Chondrocyte (in vitro differentiated cells): ENCODE results near the gene IL18. TPM values are rescaled to one million over a fixed set of nuclear protein-coding genes. Genes with fewer than 3 reads are reported as not detected.

Experiments
- DNase-seq: peaks from one replicate; pipeline ENCODE4 v3.0.0; 2021; ENCODE audit warnings: mixed read lengths, low spot score
- H3K27ac Mint-ChIP-seq: one replicate; pipeline ENCODE4 v1.8.0; 2021; ENCODE audit warnings: mild to moderate bottlenecking, moderate library complexity, mixed read lengths; ENCODE audit not compliant: unreplicated experiment
- H3K27me3 Mint-ChIP-seq: 2 replicates; pipeline ENCODE4 v1.8.0; 2021; ENCODE audit warnings: low read depth, mixed read lengths
- H3K36me3 Mint-ChIP-seq: 2 replicates; pipeline ENCODE4 v1.8.0; 2021; ENCODE audit warnings: low read depth, mixed read lengths
- H3K4me1 Mint-ChIP-seq: 2 replicates; pipeline ENCODE4 v1.8.0; 2021; ENCODE audit warnings: low read depth, mild to moderate bottlenecking, mixed read lengths
- H3K4me3 Mint-ChIP-seq: one replicate; pipeline ENCODE4 v1.8.0; 2021; ENCODE audit warnings: mild to moderate bottlenecking, moderate library complexity, mixed read lengths; ENCODE audit not compliant: unreplicated experiment
- H3K9me3 Mint-ChIP-seq: 2 replicates; pipeline ENCODE4 v1.8.0; 2021; ENCODE audit warnings: low read depth, mixed read lengths
- CTCF ChIP-seq: fragments of 200-600 bp; sonication (generic); IDR thresholded peaks from 2 replicates; pipeline ENCODE4 v1.5.0; 2021; ENCODE audit warnings: antibody characterized with exemption, mild to moderate bottlenecking, moderate library complexity
- total RNA-seq: library from RNA; stranded (reverse); gene quantifications from 3 replicates; pipeline ENCODE4 v1.2.1, GENCODE V29; 2021

The IL18 gene
- total RNA-seq, 1 donor from 2014 or later = 0.80 TPM

- no peaks in the 10 kb centered on the region for H3K36me3 Mint-ChIP-seq
- no peak for DNase-seq
- TF ChIP-seq CTCF = no peak
- no peak overlapping the region for H3K4me3 Mint-ChIP-seq
- no peaks in the 10 kb centered on the region for H3K27me3 Mint-ChIP-seq
- no peaks in the 10 kb centered on the region for H3K9me3 Mint-ChIP-seq
- H3K4me1 Mint-ChIP-seq = peaks cover 15% of the 10 kb centered on the region
- no peak overlapping the region for H3K27ac Mint-ChIP-seq
These were observed 31.2 kb downstream of the IL18 start for GRCh38 chr11:112132737-112133136.

- Mint-ChIP-seq H3K4me1 (peaks cover 15% of the 10 kb centered on the region), H3K27ac (no peak overlapping the region), H3K9me3 (no peaks in the 10 kb centered on the region), H3K36me3 (no peaks in the 10 kb centered on the region), H3K4me3 (no peak overlapping the region), H3K27me3 (no peaks in the 10 kb centered on the region)
- DNase-seq = no peak
- TF ChIP-seq CTCF = no peak
These were observed 34.2 kb downstream of the IL18 start for GRCh38 chr11:112129656-112130055.

- peak overlapping the region; percentile 53 for H3K27ac Mint-ChIP-seq
- H3K36me3 Mint-ChIP-seq = no peaks in the 10 kb centered on the region
- H3K4me1 Mint-ChIP-seq = peaks cover 15% of the 10 kb centered on the region
- no peak overlapping the region for H3K4me3 Mint-ChIP-seq
- no peak for TF ChIP-seq CTCF
- no peaks in the 10 kb centered on the region for H3K9me3 Mint-ChIP-seq
- H3K27me3 Mint-ChIP-seq = no peaks in the 10 kb centered on the region
- DNase-seq = no peak
These were observed 35.3 kb downstream of the IL18 start for GRCh38 chr11:112128483-112129121.

- no peak for DNase-seq
- Mint-ChIP-seq H3K4me1 (peaks cover 15% of the 10 kb centered on the region), H3K36me3 (no peaks in the 10 kb centered on the region), H3K4me3 (no peak overlapping the region), H3K27ac (no peak overlapping the region), H3K9me3 (no peaks in the 10 kb centered on the region), H3K27me3 (no peaks in the 10 kb centered on the region)
- no peak for TF ChIP-seq CTCF
These were observed 36.8 kb downstream of the IL18 start for GRCh38 chr11:112127056-112127455.

- no peak for TF ChIP-seq CTCF
- Mint-ChIP-seq H3K4me1 (peaks cover 12% of the 10 kb centered on the region), H3K27ac (no peak overlapping the region), H3K36me3 (no peaks in the 10 kb centered on the region), H3K9me3 (no peaks in the 10 kb centered on the region), H3K4me3 (no peak overlapping the region), H3K27me3 (no peaks in the 10 kb centered on the region)
- DNase-seq = no peak
These were observed 40.8 kb downstream of the IL18 start for GRCh38 chr11:112123129-112123528.
